ENCODE measurements around the gene EBF3.

Gene EBF3

GRCh38 chr10:129850790-129851189 lies 113.3 kb downstream of the EBF3 start:
- no peak for DNase-seq

- DNase-seq, result no peak
Observed at GRCh38 chr10:129850316-129850715, 113.8 kb downstream of the EBF3 start.

GRCh38 chr10:129849853-129850252 lies 114.2 kb downstream of the EBF3 start:
- DNase-seq, result no peak

GRCh38 chr10:129849452-129849750 lies 114.7 kb downstream of the EBF3 start:
- DNase-seq, result no peak

- no peak for DNase-seq
Observed at GRCh38 chr10:129848696-129849451, 115.2 kb downstream of the EBF3 start.

GRCh38 chr10:129847741-129848483 lies 116.2 kb downstream of the EBF3 start:
- no peak for DNase-seq

GRCh38 chr10:129846991-129847391 lies 117.1 kb downstream of the EBF3 start:
- DNase-seq, result no peak

GRCh38 chr10:129845111-129845753 lies 118.8 kb downstream of the EBF3 start:
- no peak for DNase-seq

- no peak for DNase-seq
Observed at GRCh38 chr10:129844216-129844766, 119.8 kb downstream of the EBF3 start.

GRCh38 chr10:129843702-129844101 lies 120.4 kb downstream of the EBF3 start:
- no peak for DNase-seq

GRCh38 chr10:129843131-129843541 lies 120.9 kb downstream of the EBF3 start:
- no peak for DNase-seq

GRCh38 chr10:129842031-129842430 lies 122.0 kb downstream of the EBF3 start:
- DNase-seq, result no peak

GRCh38 chr10:129841590-129841989 lies 122.5 kb downstream of the EBF3 start:
- DNase-seq, result no peak

GRCh38 chr10:129841071-129841470 lies 123.0 kb downstream of the EBF3 start:
- no peak for DNase-seq

- DNase-seq, result no peak
Observed at GRCh38 chr10:129840196-129840590, 123.9 kb downstream of the EBF3 start.

GRCh38 chr10:129839285-129840195 lies 124.5 kb downstream of the EBF3 start:
- DNase-seq, result no peak

GRCh38 chr10:129838794-129839193 lies 125.3 kb downstream of the EBF3 start:
- no peak for DNase-seq

- no peak for DNase-seq
Observed at GRCh38 chr10:129837909-129838582, 126.0 kb downstream of the EBF3 start.

GRCh38 chr10:129836253-129836652 lies 127.8 kb downstream of the EBF3 start:
- DNase-seq, result no peak

GRCh38 chr10:129833994-129834739 lies 129.9 kb downstream of the EBF3 start:
- no peak for DNase-seq

GRCh38 chr10:129833468-129833950 lies 130.6 kb downstream of the EBF3 start:
- no peak for DNase-seq
